Pancreas (tissue), 10 donors: ENCODE data around the gene CNR2. TPM values are rescaled to one million over a fixed set of nuclear protein-coding genes. Genes with fewer than 3 reads are reported as not detected.

Experiments
- ATAC-seq, 4 donors: fragments of 200-7000 bp; cut with Tn5 transposase; one replicate each; pipeline versions ENCODE4 v1.8.0 to v1.9.1; 2020; ENCODE audit warnings: mild to moderate bottlenecking in 4 of 4, moderate library complexity in 4 of 4
- DNase-seq, 6 donors: peaks; one replicate each; pipeline ENCODE4 v3.0.0-alpha.2; 2020
- FAIRE-seq: peaks from 2 replicates; lab custom pipeline; 2012; peaks lifted over from hg19 to GRCh38; lab: Jason Lieb, UNC
- H3K27ac ChIP-seq, 4 donors: fragments of 200-600 bp; sonication (generic); 1 replicate in 3 of 4; 2 replicates in 1 of 4; pipeline versions ENCODE4 v1.5.0 to v1.8.0; 2020
- H3K27me3 ChIP-seq, 4 donors: fragments of 200-600 bp; one replicate each; pipeline ENCODE4 v1.8.0; 2021
- H3K36me3 ChIP-seq, 3 donors: fragments of 200-600 bp; sonication (generic) in 1 of 3; one replicate each; pipeline versions ENCODE4 v1.5.0 to v1.8.0; 2020 to 2021
- H3K4me1 ChIP-seq, 3 donors: fragments of 200-600 bp; one replicate each; pipeline ENCODE4 v1.8.0; 2021
- H3K4me3 ChIP-seq, 4 donors: fragments of 200-600 bp; sonication (generic) in 2 of 4; one replicate each; pipeline versions ENCODE4 v1.5.0 to v1.8.0; 2020 to 2021
- H3K9me3 ChIP-seq, 4 donors: fragments of 200-600 bp; one replicate each; pipeline ENCODE4 v1.8.0; 2021
- WGBS, 2 donors: extraction: QIAGEN DNeasy Blood & Tissue Kit; methylation state at CpG; one replicate each; pipeline ENCODE4 v1.1.7; 2013; 5-methylcytosine and 5-hydroxymethylcytosine counted together
- intact Hi-C, 3 donors: fragments of 100-400 bp; cut with DNase I; formaldehyde crosslinking; loops; one replicate each; pipeline versions ENCODE4 v1.11.1 to v1.14.2; 2022
- polyA plus RNA-seq, 2 donors: library from polyadenylated mRNA; stranded (reverse); fragments of 200-250 nt; gene quantifications; one replicate each; pipeline ENCODE4 v1.2.3, GENCODE V29; 2013
- total RNA-seq, 6 donors: library from RNA; stranded (reverse); fragmentation: NEBNext Ultra II Directional in 4 of 6; extraction: Animal tissue kit (Norgen Biotek cat#: 25700) in 4 of 6; gene quantifications; one replicate each; pipeline versions ENCODE4 v1.2.1 to v1.2.4, GENCODE V29; 2021 to 2023
- TF ChIP-seq, protein P1 (sequence below), 4 donors: fragments of 200-600 bp; sonication (generic) in 3 of 4; IDR thresholded peaks; one replicate each; pipeline versions ENCODE4 v1.5.0 to v1.8.0; 2021; ENCODE audit warnings: antibody characterized with exemption in 4 of 4
- donor health status: healthy with polysubstance abuse.
- donor health status: DM: no; HTN: no; CAD: no; lungs with moderate emphysema.
- donor health status: DM: no; HTN: no; CAD: no.
- donor health status: control.
- donor health status: control.
- donor health status: Bipolar disorder and iron deficiency.
- donor health status: DM: yes; HTN: yes; CAD: no.
- donor health status: DM: no; HTN: no; CAD: no.
- donor health status: DM: no; HTN: no; CAD: no.
- donor health status: DM: yes; HTN: yes; CAD: no.

The CNR2 gene
- total and polyA plus RNA-seq, 8 donors, result not detected

DNA sequence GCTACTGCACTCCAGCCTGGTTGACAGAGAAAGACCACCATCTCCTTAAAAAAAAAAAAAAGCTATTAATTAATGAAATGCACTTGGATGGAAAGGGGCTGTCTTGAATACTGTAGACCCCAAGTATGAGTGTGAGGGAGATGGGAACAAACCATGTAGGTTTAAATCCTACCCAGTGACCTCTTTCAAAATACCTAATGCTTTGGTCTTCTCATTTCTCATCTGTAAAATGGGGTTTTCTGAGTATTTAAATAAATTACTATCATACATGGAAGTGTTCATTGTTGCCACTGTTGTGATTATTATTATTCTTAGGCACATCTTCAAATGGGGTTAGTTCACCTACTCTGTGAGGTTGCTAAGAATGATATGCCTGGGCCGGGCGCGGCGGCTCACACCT lies 27.9 kb downstream of the CNR2 start:
- TF ChIP-seq, protein P1, sequence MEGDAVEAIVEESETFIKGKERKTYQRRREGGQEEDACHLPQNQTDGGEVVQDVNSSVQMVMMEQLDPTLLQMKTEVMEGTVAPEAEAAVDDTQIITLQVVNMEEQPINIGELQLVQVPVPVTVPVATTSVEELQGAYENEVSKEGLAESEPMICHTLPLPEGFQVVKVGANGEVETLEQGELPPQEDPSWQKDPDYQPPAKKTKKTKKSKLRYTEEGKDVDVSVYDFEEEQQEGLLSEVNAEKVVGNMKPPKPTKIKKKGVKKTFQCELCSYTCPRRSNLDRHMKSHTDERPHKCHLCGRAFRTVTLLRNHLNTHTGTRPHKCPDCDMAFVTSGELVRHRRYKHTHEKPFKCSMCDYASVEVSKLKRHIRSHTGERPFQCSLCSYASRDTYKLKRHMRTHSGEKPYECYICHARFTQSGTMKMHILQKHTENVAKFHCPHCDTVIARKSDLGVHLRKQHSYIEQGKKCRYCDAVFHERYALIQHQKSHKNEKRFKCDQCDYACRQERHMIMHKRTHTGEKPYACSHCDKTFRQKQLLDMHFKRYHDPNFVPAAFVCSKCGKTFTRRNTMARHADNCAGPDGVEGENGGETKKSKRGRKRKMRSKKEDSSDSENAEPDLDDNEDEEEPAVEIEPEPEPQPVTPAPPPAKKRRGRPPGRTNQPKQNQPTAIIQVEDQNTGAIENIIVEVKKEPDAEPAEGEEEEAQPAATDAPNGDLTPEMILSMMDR (IDR thresholded peaks at IDR 0.05), result no peak
- WGBS, 2 donors, result 67 to 79% methylated on average over 4 of the region's 4 CpGs

DNA sequence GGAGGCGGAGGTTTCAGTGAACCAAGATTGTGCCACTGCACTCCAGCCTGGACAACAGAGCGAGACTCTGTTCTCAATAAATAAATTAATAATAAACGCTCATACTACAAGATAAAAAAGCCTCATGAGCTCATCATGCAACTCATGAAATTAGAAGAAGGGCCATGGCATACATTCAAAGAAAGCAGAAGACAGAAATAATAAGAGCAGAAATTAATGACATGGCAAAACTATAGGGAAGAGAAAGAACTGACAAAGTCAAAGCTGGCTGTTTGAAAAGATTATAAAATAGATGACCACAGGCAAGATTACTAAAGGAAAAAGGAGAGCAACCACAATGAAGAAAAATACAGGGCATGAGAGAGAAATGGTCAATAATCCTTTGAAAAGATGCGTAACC lies 30.4 kb downstream of the CNR2 start:
- Histone ChIP-seq H3K4me1 (no peaks in the 10 kb centered on the region), H3K27me3 (no peaks in the 10 kb centered on the region), H3K36me3 (no peaks in the 10 kb centered on the region), H3K4me3 (no peak overlapping the region), H3K9me3 (no peaks in the 10 kb centered on the region), H3K27ac (no peak overlapping the region)
- TF ChIP-seq, protein P1 (IDR thresholded peaks at IDR 0.05), result no peak
- intact Hi-C loops, result no loop called here
- DNase-seq (no peak), ATAC-seq (no peak), FAIRE-seq (no peak)
- 57 to 85% methylated on average over 4 of the region's 4 CpGs for WGBS, 2 donors

More for the DNA sequence above, 27.9 kb downstream of the CNR2 start:
- Histone ChIP-seq H3K36me3 (no peaks in the 10 kb centered on the region), H3K9me3 (no peaks in the 10 kb centered on the region), H3K27me3 (no peaks in the 10 kb centered on the region), H3K27ac (no peak overlapping the region), H3K4me3 (no peak overlapping the region), H3K4me1 (no peaks in the 10 kb centered on the region)
- intact Hi-C loops, result no loop called here
- no peak for FAIRE-seq
- no peak for DNase-seq
- ATAC-seq, result no peak

DNA sequence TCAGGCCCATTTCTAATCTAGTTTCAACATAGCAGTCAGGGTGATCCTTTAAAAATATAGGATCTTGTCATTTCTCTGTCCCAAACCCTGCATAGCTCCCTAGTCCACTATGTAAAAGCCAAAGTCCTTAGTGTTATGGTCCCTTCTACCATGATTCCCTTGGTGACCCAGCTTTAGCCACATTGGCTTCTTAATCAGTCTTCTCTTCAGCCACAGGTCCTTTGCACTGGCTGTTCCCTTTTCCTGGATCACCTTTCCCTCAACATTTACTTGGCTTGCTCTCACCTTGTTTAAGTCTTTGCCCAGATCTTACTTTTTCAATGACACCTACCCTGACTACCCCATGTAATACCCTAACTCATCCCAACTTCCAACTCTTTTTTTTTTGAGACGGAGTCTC lies 33.4 kb downstream of the CNR2 start:
- no peak for DNase-seq
- H3K27ac ChIP-seq, result no peak overlapping the region
- no peaks in the 10 kb centered on the region for H3K36me3 ChIP-seq
- H3K9me3 ChIP-seq, result no peaks in the 10 kb centered on the region
- 100% methylated on average over 1 of the region's 1 CpG; no CpG with 5 or more reads in 1 of the 2 donors for WGBS, 2 donors
- H3K27me3 ChIP-seq, result no peaks in the 10 kb centered on the region
- no peak for ATAC-seq
- no peaks in the 10 kb centered on the region for H3K4me1 ChIP-seq
- H3K4me3 ChIP-seq, result no peak overlapping the region
- TF ChIP-seq, protein P1 (IDR thresholded peaks at IDR 0.05), result no peak
- no peak for FAIRE-seq
- intact Hi-C loops, result no loop called here

DNA sequence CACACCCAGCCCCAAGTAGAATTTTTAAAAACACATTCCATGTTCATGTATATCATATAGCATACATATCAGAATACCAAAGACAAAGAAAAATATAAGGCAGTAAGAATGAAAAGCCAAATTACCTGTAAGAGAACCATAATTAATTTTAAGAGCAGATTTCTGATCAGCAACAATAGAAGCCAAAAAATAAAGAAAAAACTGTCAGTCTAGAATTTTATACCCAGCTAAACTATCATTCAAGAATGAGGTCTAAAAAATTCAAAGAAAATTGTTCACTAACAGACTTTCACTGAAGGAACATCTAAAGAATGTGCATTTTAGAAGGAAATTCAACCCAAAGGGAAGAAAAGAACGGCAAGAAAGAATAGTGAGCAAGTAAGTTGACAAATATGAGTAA lies 34.5 kb downstream of the CNR2 start:
- TF ChIP-seq, protein P1 (IDR thresholded peaks at IDR 0.05), result no peak
- H3K36me3 ChIP-seq, result no peaks in the 10 kb centered on the region
- H3K4me1 ChIP-seq, result no peaks in the 10 kb centered on the region
- intact Hi-C loops, result no loop called here
- H3K9me3 ChIP-seq, result no peaks in the 10 kb centered on the region
- H3K27me3 ChIP-seq, result no peaks in the 10 kb centered on the region
- ATAC-seq, result no peak
- no peak overlapping the region for H3K4me3 ChIP-seq
- H3K27ac ChIP-seq, result no peak overlapping the region
- no peak for DNase-seq
- FAIRE-seq, result no peak
- 59 to 69% methylated on average over 1 of the region's 1 CpG for WGBS, 2 donors

DNA sequence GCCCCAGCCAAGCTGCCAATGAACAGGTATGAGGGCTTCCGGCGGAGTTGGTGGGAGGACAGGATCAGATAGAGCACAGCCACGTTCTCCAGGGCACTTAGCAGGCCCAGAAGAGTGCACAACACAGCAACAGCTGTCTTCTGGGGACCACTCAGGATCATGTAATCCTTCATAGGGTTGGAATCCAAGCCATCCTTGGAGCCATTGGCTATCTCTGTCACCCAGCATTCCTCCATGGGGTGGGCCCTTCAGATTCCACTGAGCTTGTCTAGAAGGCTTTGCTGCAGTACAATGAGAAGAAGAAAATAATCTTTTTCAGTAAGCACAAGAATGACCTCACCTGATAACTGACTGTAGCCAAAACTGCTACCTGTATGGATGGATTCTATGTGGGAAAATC lies 37.8 kb downstream of the CNR2 start:
- WGBS, 2 donors, result 81 to 83% methylated on average over 3 of the region's 3 CpGs
- intact Hi-C loops, result no loop called here
- no peak overlapping the region for H3K4me3 ChIP-seq

More for the DNA sequence above, 37.8 kb downstream of the CNR2 start:
- no peak overlapping the region for H3K27ac ChIP-seq
- FAIRE-seq, result no peak
- DNase-seq, result no peak
- no peak for ATAC-seq
- H3K4me1 ChIP-seq, result no peaks in the 10 kb centered on the region
- no peaks in the 10 kb centered on the region for H3K9me3 ChIP-seq
- no peaks in the 10 kb centered on the region for H3K36me3 ChIP-seq
- TF ChIP-seq, protein P1 (IDR thresholded peaks at IDR 0.05), result no peak
- no peaks in the 10 kb centered on the region for H3K27me3 ChIP-seq
